IMR-90 (cell line): ENCODE results near the gene MECP2. TPM values are rescaled to one million over a fixed set of nuclear protein-coding genes. Genes with fewer than 3 reads are reported as not detected.

Experiments
- ATAC-seq: fragments of 200-7000 bp; cut with Tn5 transposase; 2 replicates; pipeline ENCODE4 v1.9.1; 2020; ENCODE audit warnings: low read depth, mild to moderate bottlenecking, moderate library complexity
- BruUV-seq: library from RNA; stranded (reverse); fragments of 400-500 nt; replicated peaks from 2 replicates; lab custom pipeline; 2021; lab: Mats Ljungman, UMichigan
- CTCF ChIA-PET: fragments of 300-600 bp; formaldehyde crosslinking; extraction: SDS; loops from one replicate; lab custom pipeline; 2021; ENCODE audit warnings: antibody characterized with exemption; lab: Yijun Ruan, JAX
- POLR2A ChIA-PET: fragments of 300-600 bp; sonication (Branson Sonifier 250); formaldehyde crosslinking; loops from one replicate; lab custom pipeline; 2022; ENCODE audit warnings: antibody characterized with exemption; ENCODE audit not compliant: unreplicated experiment; lab: Charles Lee
- DNase-seq: peaks from one replicate; pipeline ENCODE4 v3.0.0; 2013
- H2AFZ ChIP-seq: replicated peaks from 2 replicates; pipeline ENCODE3; 2013; ENCODE audit warnings: low read length, mild to moderate bottlenecking; ENCODE audit not compliant: poor library complexity
- H2AK5ac ChIP-seq: 2 replicates; pipeline ENCODE4 v1.6.1; 2013; ENCODE audit warnings: low read depth, low read length, inconsistent platforms
- H2AK9ac ChIP-seq: replicated peaks from 2 replicates; pipeline ENCODE3; 2013; ENCODE audit warnings: mild to moderate bottlenecking, low read depth, low read length, moderate library complexity; ENCODE audit not compliant: poor library complexity
- H2BK120ac ChIP-seq: 2 replicates; pipeline ENCODE4 v1.6.1; 2013; ENCODE audit warnings: low read depth, low read length, inconsistent platforms
- H2BK15ac ChIP-seq: 3 replicates; pipeline ENCODE4 v1.6.1; 2013; ENCODE audit warnings: low read depth, low read length, inconsistent platforms
- H2BK20ac ChIP-seq: 2 replicates; pipeline ENCODE4 v1.6.1; 2013; ENCODE audit warnings: low read depth, mild to moderate bottlenecking, inconsistent platforms, low read length, moderate library complexity
- H2BK5ac ChIP-seq: 2 replicates; pipeline ENCODE4 v1.6.1; 2013; ENCODE audit warnings: mild to moderate bottlenecking, low read depth, low read length, inconsistent platforms; ENCODE audit not compliant: poor library complexity, severe bottlenecking
- H3K14ac ChIP-seq: replicated peaks from 2 replicates; pipeline ENCODE4 v1.6.1; 2013; ENCODE audit warnings: low read depth, low read length, inconsistent platforms
- H3K18ac ChIP-seq: 2 replicates; pipeline ENCODE4 v1.6.1; 2013; ENCODE audit warnings: low read depth, low read length, control low read depth
- H3K23ac ChIP-seq: 2 replicates; pipeline ENCODE4 v1.6.1; 2013; ENCODE audit warnings: low read depth, low read length, inconsistent platforms
- H3K27ac ChIP-seq: 2 replicates; pipeline ENCODE4 v1.5.1; 2013; ENCODE audit warnings: mild to moderate bottlenecking, control low read depth, low read length; ENCODE audit not compliant: insufficient read depth
- H3K27me3 ChIP-seq: 2 replicates; pipeline ENCODE4 v1.6.1; 2013; ENCODE audit warnings: low read length; ENCODE audit not compliant: control insufficient read depth, insufficient read depth
- H3K36me3 ChIP-seq: 2 replicates; pipeline ENCODE4 v1.6.1; 2013; ENCODE audit warnings: low read length, mixed read lengths; ENCODE audit not compliant: control insufficient read depth, insufficient read depth
- H3K4ac ChIP-seq: 2 replicates; pipeline ENCODE4 v1.6.1; 2013; ENCODE audit warnings: low read depth, low read length, inconsistent platforms
- H3K4me1 ChIP-seq: 2 replicates; pipeline ENCODE4 v1.6.1; 2013; ENCODE audit warnings: low read length, mixed read lengths; ENCODE audit not compliant: control insufficient read depth, insufficient read depth
- H3K4me2 ChIP-seq: 2 replicates; pipeline ENCODE4 v1.6.1; 2013; ENCODE audit warnings: low read depth, mild to moderate bottlenecking, control low read depth, low read length, moderate library complexity
- H3K4me3 ChIP-seq: 2 replicates; pipeline ENCODE4 v1.5.1; 2013; ENCODE audit warnings: low read depth, mild to moderate bottlenecking, control low read depth, low read length, moderate library complexity; ENCODE audit not compliant: insufficient read depth
- H3K56ac ChIP-seq: 2 replicates; pipeline ENCODE4 v1.6.1; 2013; ENCODE audit warnings: low read length, inconsistent platforms; ENCODE audit not compliant: insufficient read depth; ENCODE audit errors: extremely low read depth
- H3K79me1 ChIP-seq, 2 experiments: 2 replicates each; pipeline ENCODE4 v1.6.1; 2013; ENCODE audit warnings: low read length in 2 of 2, inconsistent platforms in 1 of 2, low read depth in 1 of 2
- H3K9ac ChIP-seq: 2 replicates; pipeline ENCODE4 v1.6.1; 2013; ENCODE audit warnings: low read depth, low read length, control low read depth
- H3K9me1 ChIP-seq: 2 replicates; pipeline ENCODE4 v1.6.1; 2013; ENCODE audit warnings: low read length, inconsistent platforms; ENCODE audit not compliant: insufficient read depth
- H3K9me3 ChIP-seq: 2 replicates; pipeline ENCODE4 v1.6.1; 2013; ENCODE audit warnings: low read length; ENCODE audit not compliant: control insufficient read depth, insufficient read depth
- H4K20me1 ChIP-seq: 2 replicates; pipeline ENCODE4 v1.6.1; 2013; ENCODE audit warnings: low read length, inconsistent platforms; ENCODE audit not compliant: insufficient read depth
- H4K5ac ChIP-seq: 2 replicates; pipeline ENCODE4 v1.6.1; 2013; ENCODE audit warnings: mild to moderate bottlenecking, low read depth, low read length, control low read depth
- H4K8ac ChIP-seq, 2 experiments: 2 replicates each; pipeline ENCODE4 v1.6.1; 2013; ENCODE audit warnings: low read depth in 2 of 2, low read length in 2 of 2, control low read depth in 1 of 2, inconsistent platforms in 1 of 2
- H4K91ac ChIP-seq: 2 replicates; pipeline ENCODE4 v1.6.1; 2013; ENCODE audit warnings: low read depth, low read length, inconsistent platforms; ENCODE audit not compliant: insufficient read depth
- CEBPB ChIP-seq: IDR thresholded peaks from 2 replicates; pipeline ENCODE4 v1.6.1; 2012; ENCODE audit warnings: low read depth, low read length, improper control_type of control experiment
- MAZ ChIP-seq: IDR thresholded peaks from 2 replicates; pipeline ENCODE4 v1.6.1; 2012; ENCODE audit warnings: low read depth, mild to moderate bottlenecking, low read length, improper control_type of control experiment, moderate library complexity, borderline replicate concordance
- MXI1 ChIP-seq: IDR thresholded peaks from 2 replicates; pipeline ENCODE4 v1.6.1; 2012; ENCODE audit warnings: low read depth, mild to moderate bottlenecking, low read length, moderate library complexity, borderline replicate concordance
- NFE2L2 ChIP-seq: fragments of 150-350 bp; IDR thresholded peaks from 2 replicates; pipeline ENCODE4 v1.6.1; 2016; ENCODE audit warnings: low read depth, mild to moderate bottlenecking, low read length
- RCOR1 ChIP-seq: IDR thresholded peaks from 2 replicates; pipeline ENCODE4 v1.6.1; 2012; ENCODE audit warnings: mild to moderate bottlenecking, low read length, improper control_type of control experiment; ENCODE audit not compliant: insufficient replicate concordance
- SMC3 ChIP-seq: fragments of 150-350 bp; IDR thresholded peaks from 2 replicates; pipeline ENCODE4 v1.6.1; 2016; ENCODE audit warnings: low read depth, mild to moderate bottlenecking, antibody characterized with exemption, low read length, moderate library complexity
- whole genome bisulfite sequencing, 2 experiments: methylation state at CpG; one replicate each; pipeline versions ENCODE4 v1.1.5 to v1.1.7; 2013; ENCODE audit warnings: missing lambda C conversion rate in 2 of 2; ENCODE audit not compliant: insufficient read length in 1 of 2; ENCODE audit errors: extremely low coverage in 2 of 2; 5-methylcytosine and 5-hydroxymethylcytosine counted together
- dilution Hi-C: fragments of 300-500 bp; cut with HindIII; formaldehyde crosslinking; loops from one replicate; pipeline ENCODE4 v1.14.3; 2018; ENCODE audit warnings: low sequenced_read_pairs; ENCODE audit not compliant: unreplicated experiment
- in situ Hi-C: fragments of 300-500 bp; cut with MboI; formaldehyde crosslinking; loops from 3 replicates; pipeline ENCODE4 v1.14.3; 2019; ENCODE audit warnings: low sequenced_read_pairs, inconsistent platforms, mixed read lengths
- intact Hi-C: fragments of 100-400 bp; cut with micrococcal nuclease; formaldehyde crosslinking; loops from 2 replicates; pipeline ENCODE4 v1.10.0; 2022
- polyA plus RNA-seq, 3 experiments: library from polyadenylated mRNA; depleted of rRNA; stranded (reverse); fragments of >200 nt; gene quantifications; 2 replicates each; pipeline ENCODE4 v1.2.3, GENCODE V29; 2012; ENCODE audit warnings: low replicate concordance in 1 of 3
- total RNA-seq: library from RNA; depleted of rRNA; stranded (reverse); fragments of >200 nt; gene quantifications from 2 replicates; pipeline ENCODE4 v1.2.3, GENCODE V29; 2012

The MECP2 gene
- total and polyA plus RNA-seq, 2 of the 4 experiments (the other 2 are of a cell fraction) = 8.4 to 10.1 TPM

- no peaks in the 10 kb centered on the region for H3K9me1 ChIP-seq
- DNase-seq (no peak), ATAC-seq (no peak)
- WGBS, 2 experiments = 70% methylated on average over 6 of the region's 17 CpGs; no CpG with 5 or more reads in 1 of the 2 experiments
- H2BK5ac ChIP-seq = no peak overlapping the region
- TF ChIP-seq MXI1 (no peak), RCOR1 (no peak), CEBPB (no peak), MAZ (no peak), SMC3 (no peak), NFE2L2 (no peak)
- no peak overlapping the region for H4K5ac ChIP-seq
- H3K18ac ChIP-seq = no peak overlapping the region
- H3K4me2 ChIP-seq = no peak overlapping the region
- H3K36me3 ChIP-seq = peaks cover 21% of the 10 kb centered on the region
- CTCF ChIA-PET = no interaction called here
- H3K4ac ChIP-seq = no peak overlapping the region
- no peak overlapping the region for H2AK9ac ChIP-seq
- POLR2A ChIA-PET = no interaction called here
- no peak overlapping the region for H3K27ac ChIP-seq
- no peaks in the 10 kb centered on the region for H4K20me1 ChIP-seq
- no peaks in the 10 kb centered on the region for H3K27me3 ChIP-seq
- no peaks in the 10 kb centered on the region for H3K9me3 ChIP-seq
- BruUV-seq = no TSS peak
- H2AFZ ChIP-seq = no peak overlapping the region
- no peak overlapping the region for H3K9ac ChIP-seq
- no peak overlapping the region for H3K14ac ChIP-seq
- intact Hi-C loops = loop anchor here (1.0 kb wide), 1 partner anchor 38 kb away; no protein-coding TSS in a partner anchor
- no peak overlapping the region for H2BK120ac ChIP-seq
- no peak overlapping the region for H2BK20ac ChIP-seq
- no peak overlapping the region for H3K23ac ChIP-seq
- no peak overlapping the region for H3K4me3 ChIP-seq
- in situ Hi-C loops = no loop called here
- H3K4me1 ChIP-seq = no peaks in the 10 kb centered on the region
- H3K79me1 ChIP-seq = peaks cover 0 to 3% of the 10 kb centered on the region in 2 experiments; a peak in 3 of 4 replicates
- dilution Hi-C loops = no loop called here
- no peak overlapping the region for H2BK15ac ChIP-seq
- H3K56ac ChIP-seq = no peak overlapping the region
- H2AK5ac ChIP-seq = no peak overlapping the region
- H4K91ac ChIP-seq = no peak overlapping the region
- H4K8ac ChIP-seq = no peak overlapping the region
These were observed 84.5 kb downstream of the MECP2 start for GRCh38 chrX:154013001-154013421.
